H1 (cell line): Measurements from ENCODE around the gene ZNF584. TPM values are rescaled to one million over a fixed set of nuclear protein-coding genes. Genes with fewer than 3 reads are reported as not detected.

Experiments
- CTCF ChIA-PET: fragments of 300-600 bp; sonication (Branson Sonifier 250); formaldehyde crosslinking; loops from one replicate; lab custom pipeline; 2021; ENCODE audit not compliant: partially characterized antibody; lab: Charles Lee
- POLR2A ChIA-PET: fragments of 300-600 bp; sonication (Branson Sonifier 250); formaldehyde crosslinking; loops from one replicate; lab custom pipeline; 2021; ENCODE audit warnings: inconsistent platforms; ENCODE audit not compliant: partially characterized antibody; lab: Charles Lee
- DNase-seq, 2 experiments: peaks; one replicate each; pipeline versions ENCODE4 v3.0.0 to v3.0.0-alpha.2; 2010 to 2022; ENCODE audit warnings: low spot score in 2 of 2, low read depth in 1 of 2, mixed read lengths in 1 of 2
- FAIRE-seq: peaks from 2 replicates; lab custom pipeline; 2011; peaks lifted over from hg19 to GRCh38; lab: Jason Lieb, UNC
- H2AFZ ChIP-seq: 2 replicates; pipeline ENCODE4 v1.8.1; 2012; ENCODE audit warnings: low read length, inconsistent platforms
- H2AK5ac ChIP-seq: 2 replicates; pipeline ENCODE4 v1.6.1; 2013; ENCODE audit warnings: low read depth, low read length
- H2BK120ac ChIP-seq: replicated peaks from 2 replicates; pipeline ENCODE3; 2013; ENCODE audit warnings: low read depth, low read length, inconsistent platforms
- H2BK12ac ChIP-seq: 2 replicates; pipeline ENCODE4 v1.6.1; 2013; ENCODE audit warnings: low read depth, low read length
- H2BK15ac ChIP-seq: 2 replicates; pipeline ENCODE4 v1.6.1; 2013; ENCODE audit warnings: low read length
- H2BK20ac ChIP-seq: 2 replicates; pipeline ENCODE4 v1.6.1; 2013; ENCODE audit warnings: low read length
- H2BK5ac ChIP-seq: 2 replicates; pipeline ENCODE4 v1.6.1; 2013; ENCODE audit warnings: low read depth, low read length
- H3K14ac ChIP-seq: 2 replicates; pipeline ENCODE4 v1.6.1; 2013; ENCODE audit warnings: inconsistent platforms; ENCODE audit not compliant: insufficient read length
- H3K18ac ChIP-seq: 2 replicates; pipeline ENCODE4 v1.6.1; 2013; ENCODE audit warnings: low read length; ENCODE audit errors: extremely low read depth
- H3K23ac ChIP-seq: 2 replicates; pipeline ENCODE4 v1.6.1; 2013; ENCODE audit warnings: inconsistent platforms; ENCODE audit not compliant: insufficient read length
- H3K23me2 ChIP-seq: 2 replicates; pipeline ENCODE4 v1.6.1; 2013; ENCODE audit warnings: low read depth, low read length
- H3K27ac ChIP-seq: 2 replicates; pipeline ENCODE4 v1.6.1; 2011; ENCODE audit warnings: low read depth, low read length, inconsistent platforms
- H3K27me3 ChIP-seq, 4 experiments: replicated peaks in 1 of 4; 1 replicate in 1 of 4; 2 replicates in 3 of 4; pipeline versions ENCODE4 v1.6.1 to v1.8.1; 2011 to 2013; ENCODE audit warnings: low read length in 3 of 4, mild to moderate bottlenecking in 3 of 4, inconsistent platforms in 2 of 4, mixed read lengths in 2 of 4, moderate library complexity in 1 of 4; ENCODE audit not compliant: control insufficient read depth in 3 of 4, insufficient read depth in 3 of 4; ENCODE audit errors: extremely low read depth in 1 of 4
- H3K36me3 ChIP-seq, 4 experiments: 2 replicates each; pipeline versions ENCODE4 v1.6.1 to v1.8.1; 2011 to 2013; ENCODE audit warnings: mild to moderate bottlenecking in 4 of 4, low read length in 3 of 4, moderate library complexity in 2 of 4, control low read depth in 1 of 4, inconsistent platforms in 1 of 4; ENCODE audit not compliant: insufficient read depth in 4 of 4, control insufficient read depth in 2 of 4
- H3K4ac ChIP-seq: replicated peaks from 2 replicates; pipeline ENCODE3; 2013; ENCODE audit warnings: low read length, low read depth, mixed read lengths, inconsistent platforms; ENCODE audit not compliant: insufficient read length
- H3K4me1 ChIP-seq, 4 experiments: replicated peaks in 1 of 4; 1 replicate in 1 of 4; 2 replicates in 3 of 4; pipeline versions ENCODE4 v1.6.1 to v1.8.1; 2011 to 2013; ENCODE audit warnings: low read length in 3 of 4, inconsistent platforms in 2 of 4, mixed read lengths in 1 of 4; ENCODE audit not compliant: insufficient read depth in 4 of 4, control insufficient read depth in 3 of 4
- H3K4me2 ChIP-seq, 2 experiments: 2 replicates each; pipeline versions ENCODE4 v1.6.1 to v1.8.1; 2011 to 2013; ENCODE audit warnings: low read depth in 2 of 2, low read length in 2 of 2, control low read depth in 1 of 2, inconsistent platforms in 1 of 2, mild to moderate bottlenecking in 1 of 2; ENCODE audit not compliant: insufficient read depth in 1 of 2
- H3K4me3 ChIP-seq, 4 experiments: fragments of 200-600, 300-600 bp in 1 of 4; sonication (generic), shearing (Covaris generic), sonication (Bioruptor Twin) in 1 of 4; 2 replicates each; pipeline versions ENCODE4 v1.5.1 to v1.8.1; 2011 to 2016; ENCODE audit warnings: low read length in 4 of 4, low read depth in 3 of 4, control low read depth in 2 of 4, inconsistent platforms in 2 of 4, mild to moderate bottlenecking in 2 of 4, mixed read lengths in 1 of 4, moderate library complexity in 1 of 4; ENCODE audit not compliant: insufficient read depth in 2 of 4; ENCODE audit errors: extremely low read depth in 1 of 4
- H3K56ac ChIP-seq: replicated peaks from 2 replicates; pipeline ENCODE3; 2013; ENCODE audit warnings: low read depth, mild to moderate bottlenecking, mixed read lengths, low read length, inconsistent platforms; ENCODE audit not compliant: insufficient read length
- H3K79me1 ChIP-seq: 2 replicates; pipeline ENCODE4 v1.6.1; 2013; ENCODE audit warnings: low read depth, low read length, control low read depth
- H3K79me2 ChIP-seq, 2 experiments: 2 replicates each; pipeline versions ENCODE4 v1.6.1 to v1.8.1; 2012 to 2013; ENCODE audit warnings: low read length in 2 of 2, mild to moderate bottlenecking in 2 of 2, inconsistent platforms in 1 of 2; ENCODE audit not compliant: insufficient read depth in 2 of 2, control insufficient read depth in 1 of 2
- H3K9ac ChIP-seq, 4 experiments: replicated peaks in 1 of 4; 1 replicate in 1 of 4; 2 replicates in 3 of 4; pipeline versions ENCODE4 v1.6.1 to v1.8.1; 2011 to 2013; ENCODE audit warnings: low read depth in 3 of 4, low read length in 3 of 4, control low read depth in 2 of 4, mild to moderate bottlenecking in 2 of 4, moderate library complexity in 2 of 4, inconsistent platforms in 1 of 4; ENCODE audit errors: extremely low read depth in 1 of 4
- H3K9me3 ChIP-seq, 2 experiments: 2 replicates each; pipeline versions ENCODE4 v1.6.1 to v1.8.1; 2012 to 2013; ENCODE audit warnings: mild to moderate bottlenecking in 2 of 2, moderate library complexity in 2 of 2, control low read depth in 1 of 2, inconsistent platforms in 1 of 2, low read depth in 1 of 2, low read length in 1 of 2, mixed read lengths in 1 of 2; ENCODE audit not compliant: insufficient read depth in 2 of 2
- H4K20me1 ChIP-seq, 2 experiments: replicated peaks in 1 of 2; 2 replicates each; pipeline versions ENCODE3 to v1.8.1; 2011 to 2013; ENCODE audit warnings: inconsistent platforms in 2 of 2, low read length in 2 of 2, mild to moderate bottlenecking in 1 of 2; ENCODE audit not compliant: insufficient read depth in 2 of 2, control insufficient read depth in 1 of 2
- H4K5ac ChIP-seq: 2 replicates; pipeline ENCODE4 v1.6.1; 2013; ENCODE audit warnings: low read length, low read depth, mixed read lengths, inconsistent platforms; ENCODE audit not compliant: insufficient read length
- H4K8ac ChIP-seq: 2 replicates; pipeline ENCODE4 v1.8.0; 2013; ENCODE audit warnings: mild to moderate bottlenecking, moderate library complexity, low read length, inconsistent platforms; ENCODE audit not compliant: insufficient read depth; ENCODE audit errors: extremely low read depth
- H4K91ac ChIP-seq: replicated peaks from 2 replicates; pipeline ENCODE3; 2013; ENCODE audit warnings: low read length, mixed read lengths, inconsistent platforms; ENCODE audit not compliant: insufficient read length
- ATF3 ChIP-seq: IDR thresholded peaks from 2 replicates; pipeline ENCODE4 v1.6.1; 2011; ENCODE audit warnings: low read depth, mild to moderate bottlenecking, low read length; ENCODE audit not compliant: insufficient read depth
- BACH1 ChIP-seq: IDR thresholded peaks from 2 replicates; pipeline ENCODE4 v1.6.1; 2012; ENCODE audit warnings: low read length, improper control_type of control experiment
- BCL11A ChIP-seq, 2 experiments: IDR thresholded peaks; one replicate each; pipeline ENCODE4 v1.6.1; 2011; ENCODE audit warnings: low read depth in 2 of 2, low read length in 2 of 2, mild to moderate bottlenecking in 2 of 2
- BRCA1 ChIP-seq: IDR thresholded peaks from 2 replicates; pipeline ENCODE4 v1.6.1; 2012; ENCODE audit warnings: low read depth, low read length, improper control_type of control experiment
- CREB1 ChIP-seq: IDR thresholded peaks from 2 replicates; pipeline ENCODE4 v1.6.1; 2012; ENCODE audit warnings: inconsistent platforms
- EGR1 ChIP-seq: IDR thresholded peaks from 2 replicates; pipeline ENCODE4 v1.6.1; 2011; ENCODE audit warnings: low read depth, low read length, borderline replicate concordance
- EP300 ChIP-seq, 2 experiments: IDR thresholded peaks; 1 replicate in 1 of 2; 2 replicates in 1 of 2; pipeline ENCODE4 v1.6.1; 2011 to 2012; ENCODE audit warnings: low read depth in 2 of 2, low read length in 2 of 2, mild to moderate bottlenecking in 2 of 2, borderline replicate concordance in 1 of 2, inconsistent platforms in 1 of 2, moderate library complexity in 1 of 2
- JUND ChIP-seq: IDR thresholded peaks from 2 replicates; pipeline ENCODE4 v1.6.1; 2011; ENCODE audit warnings: mild to moderate bottlenecking, improper control_type of control experiment, low read length
- POLR2A ChIP-seq, 2 experiments: IDR thresholded peaks; 1 replicate in 1 of 2; 2 replicates in 1 of 2; pipeline ENCODE4 v1.6.1; 2011; ENCODE audit warnings: low read depth in 2 of 2, low read length in 2 of 2, mild to moderate bottlenecking in 2 of 2; ENCODE audit errors: control extremely low read depth in 1 of 2
- POLR2AphosphoS5 ChIP-seq: IDR thresholded peaks from 2 replicates; pipeline ENCODE4 v1.6.1; 2011; ENCODE audit warnings: low read depth, low read length
- SRF ChIP-seq: IDR thresholded peaks from 2 replicates; pipeline ENCODE4 v1.6.1; 2011; ENCODE audit warnings: mild to moderate bottlenecking, low read depth, low read length, moderate library complexity
- TBP ChIP-seq: IDR thresholded peaks from 2 replicates; pipeline ENCODE4 v1.6.1; 2011; ENCODE audit warnings: low read depth, low read length, improper control_type of control experiment
- WGBS, 2 experiments: shearing (Covaris generic) in 1 of 2; methylation state at CpG; one replicate each; pipeline versions ENCODE4 v1.1.6 to v1.1.7; 2013 to 2015; ENCODE audit warnings: low lambda C conversion rate in 2 of 2, mixed read lengths in 2 of 2, inconsistent platforms in 1 of 2, low coverage in 1 of 2, missing lambda C conversion rate in 1 of 2; ENCODE audit not compliant: insufficient replicate concordance in 2 of 2, insufficient coverage in 1 of 2, insufficient read length in 1 of 2; ENCODE audit errors: extremely low coverage in 1 of 2, missing lambda C conversion rate in 1 of 2; 5-methylcytosine and 5-hydroxymethylcytosine counted together
- polyA plus RNA-seq, 7 experiments: library from polyadenylated mRNA; depleted of rRNA in 3 of 7; stranded (reverse) in 5 of 7; unstranded in 2 of 7; fragments of >200 nt in 5 of 7; fragments of 200-250 nt in 2 of 7; gene quantifications; 1 replicate in 5 of 7; 2 replicates in 1 of 7; 4 replicates in 1 of 7; pipeline versions ENCODE4 v1.2.1 to v1.2.3, GENCODE V29; 2011 to 2013; ENCODE audit warnings: missing spikeins in 2 of 7, mixed read lengths in 2 of 7
- total RNA-seq: library from RNA; stranded (reverse); fragmentation: NEBNext Ultra II Directional; extraction: Animal tissue kit (Norgen Biotek cat#: 25700); gene quantifications from 2 replicates; pipeline ENCODE4 v1.2.1, GENCODE V29; 2021

The ZNF584 gene
- total and polyA plus RNA-seq, 2 of the 8 experiments (the other 6 are each of a cell fraction or from before 2014, with no cell fraction given) = 2.5 to 5.2 TPM

GRCh38 chr19:58362272-58362994 is 46.0 kb upstream of the ZNF584 start, which contains the start of gene ZNF497:
ZNF497 (minus strand) TSS chr19:58362751; CDS start chr19:58357635, 5,116 bp downstream.
- ChIA-PET CTCF (interaction anchor here (0.8 to 2.1 kb wide), 13 partner anchors 8 to 137 kb away, joined by 3 to 6 read pairs (median 4); no protein-coding TSS in a partner anchor), POLR2A (interaction anchor here (0.5 to 7.8 kb wide), 24 partner anchors 9 to 370 kb away, joined by 3 to 102 read pairs (median 5); partner anchors contain the start of genes A1BG, CHMP2A, RNF225 and RPS5)
- H3K9me3 ChIP-seq = no peaks in the 10 kb centered on the region
- TF ChIP-seq EGR1 = peak; percentile 54; the same call in 1 of the 2 replicates
- TF ChIP-seq EP300 (IDR thresholded peaks at IDR 0.05; ENCODE audit: borderline replicate concordance in 1 of 2, low read depth in 2 of 2, low read length in 2 of 2) = no peak
- peak; percentile 39; the same call in 1 of the 2 replicates for TF ChIP-seq SRF
- no peak for TF ChIP-seq JUND
- peak; percentile 81 to 93 for TF ChIP-seq POLR2A (IDR thresholded peaks at IDR 0.05; ENCODE audit: control extremely low read depth in 1 of 2, low read depth in 2 of 2, low read length in 2 of 2)
- no peak for TF ChIP-seq BCL11A (IDR thresholded peaks at IDR 0.05; ENCODE audit: low read depth in 2 of 2, low read length in 2 of 2)
- TF ChIP-seq BACH1 = peak; percentile 22; the same call in 1 of the 2 replicates
- TF ChIP-seq TBP = peak; percentile 91
- peak; percentile 36; the same call in 1 of the 2 replicates for TF ChIP-seq CREB1
- TF ChIP-seq ATF3 = no peak
- TF ChIP-seq BRCA1 = no peak
- TF ChIP-seq POLR2AphosphoS5 = peak; percentile 84; the same call in 1 of the 2 replicates

More at GRCh38 chr19:58362272-58362994, 46.0 kb upstream of the ZNF584 start, which contains the start of gene ZNF497:
- Histone ChIP-seq H4K91ac (peak within 1 kb of the TSS; percentile 97), H3K18ac (peak within 1 kb of the TSS; percentile 99), H2BK20ac (peak within 1 kb of the TSS; percentile 27; the same call in 1 of the 2 replicates), H3K4me1 (peaks cover 0 to 8% (median 4%) of the 10 kb centered on the region in 4 experiments; a peak in 4 of 7 replicates), H3K4me3 (peak within 1 kb of the TSS; percentile 80 to 97 (median 96)), H3K14ac (no peak within 1 kb of the TSS), H2BK120ac (peak within 1 kb of the TSS; percentile 69), H3K79me2 (no peaks in the 10 kb centered on the region), H2BK5ac (peak within 1 kb of the TSS; percentile 99), H3K36me3 (peaks cover 0 to 2% (median 0%) of the 10 kb centered on the region in 4 experiments; a peak in 2 of 8 replicates), H4K5ac (peak within 1 kb of the TSS; percentile 92), H2BK12ac (peak within 1 kb of the TSS; percentile 92), H3K27ac (peak within 1 kb of the TSS; percentile 82), H3K23ac (no peak within 1 kb of the TSS), H3K27me3 (no peaks in the 10 kb centered on the region), H3K23me2 (peaks cover 5% of the 10 kb centered on the region), H3K56ac (peak within 1 kb of the TSS; percentile 87), H3K4me2 (peak within 1 kb of the TSS; percentile 73 to 94), H2AK5ac (no peak within 1 kb of the TSS; the same call in 1 of the 2 replicates), H2AFZ (peak within 1 kb of the TSS; percentile 88; the same call in 1 of the 2 replicates), H3K79me1 (no peaks in the 10 kb centered on the region), H3K9ac (peak within 1 kb of the TSS; percentile 65 to 96 (median 95)), H4K20me1 (no peaks in the 10 kb centered on the region), H2BK15ac (peak within 1 kb of the TSS; percentile 76; the same call in 1 of the 2 replicates), H3K4ac (peak within 1 kb of the TSS; percentile 32), H4K8ac (peak within 1 kb of the TSS; percentile 99)
- FAIRE-seq (no peak), DNase-seq (peak; percentile 91 to 97)
- WGBS, 2 experiments = 1% methylated on average over 62 of the region's 74 CpGs; no CpG with 5 or more reads in 1 of the 2 experiments
